OCI-M2 (cell line): ENCODE data around the gene GPR142.

Experiments
- DNase-seq: peaks from one replicate; lab custom pipeline; 2025; ENCODE audit not compliant: unreplicated experiment; lab: John Stamatoyannopoulos, UW

The GPR142 gene

GRCh38 chr17:74343526-74344284, 23.6 kb upstream of the GPR142 start:
- no peak for DNase-seq

GRCh38 chr17:74344658-74345057, 22.6 kb upstream of the GPR142 start:
- DNase-seq: no peak

- DNase-seq: no peak
Observed at GRCh38 chr17:74345433-74346241, 21.7 kb upstream of the GPR142 start.

- no peak for DNase-seq
Observed at GRCh38 chr17:74347646-74348045, 19.7 kb upstream of the GPR142 start.

GRCh38 chr17:74349120-74349519, 18.2 kb upstream of the GPR142 start:
- no peak for DNase-seq

GRCh38 chr17:74350486-74350885, 16.8 kb upstream of the GPR142 start:
- DNase-seq: no peak

- no peak for DNase-seq
Observed at GRCh38 chr17:74351552-74352210, 15.6 kb upstream of the GPR142 start.

GRCh38 chr17:74353446-74354060, 13.8 kb upstream of the GPR142 start:
- no peak for DNase-seq

GRCh38 chr17:74354123-74354522, 13.2 kb upstream of the GPR142 start:
- no peak for DNase-seq

- no peak for DNase-seq
Observed at GRCh38 chr17:74354561-74354960, 12.7 kb upstream of the GPR142 start.

GRCh38 chr17:74355065-74355464, 12.2 kb upstream of the GPR142 start:
- no peak for DNase-seq

GRCh38 chr17:74356646-74357465, 10.4 kb upstream of the GPR142 start:
- DNase-seq: no peak

GRCh38 chr17:74357466-74357809, 9.9 kb upstream of the GPR142 start:
- no peak for DNase-seq

- DNase-seq: no peak
Observed at GRCh38 chr17:74358697-74359096, 8.6 kb upstream of the GPR142 start.

GRCh38 chr17:74359916-74360315, 7.4 kb upstream of the GPR142 start:
- no peak for DNase-seq

- DNase-seq: no peak
Observed at GRCh38 chr17:74360899-74361229, 6.4 kb upstream of the GPR142 start.

- DNase-seq: no peak
Observed at GRCh38 chr17:74361230-74362068, 5.9 kb upstream of the GPR142 start, which contains the start of gene BTBD17. BTBD17 (minus strand) TSS chr17:74361868; CDS start chr17:74361819, 49 bp downstream.

- no peak for DNase-seq
Observed at GRCh38 chr17:74362069-74362405, 5.3 kb upstream of the GPR142 start.

- DNase-seq: no peak
Observed at GRCh38 chr17:74362810-74363498, 4.4 kb upstream of the GPR142 start.
